GM19395 (cell line): ENCODE results near the gene TMEM25.
"Not testable (repeated sequence)": the region's sequence is repeated elsewhere in the genome, so short reads cannot be mapped to it uniquely, and the experiment has no call there.

Experiments
- ATAC-seq: cut with Tn5 transposase; IDR thresholded peaks from one replicate; pipeline ENCODE4 v1.9.1; 2021; ENCODE audit warnings: mild to moderate bottlenecking, moderate library complexity; ENCODE audit not compliant: unreplicated experiment

Gene TMEM25

GRCh38 chr11:118574636-118575035 lies 43.6 kb downstream of the TMEM25 start:
- no peak for ATAC-seq

- ATAC-seq, result not testable (repeated sequence)
These were observed 47.0 kb downstream of the TMEM25 start for GRCh38 chr11:118577995-118578394.

- ATAC-seq, result no peak
These were observed 50.1 kb downstream of the TMEM25 start for GRCh38 chr11:118581057-118581456.
